CD14-positive monocyte (primary cell): Measurements from ENCODE around the gene EMC10. TPM values are rescaled to one million over a fixed set of nuclear protein-coding genes. Genes with fewer than 3 reads are reported as not detected.

ENCODE experiments used
- DNase-seq, 3 donors: peaks; one replicate each; pipeline ENCODE4 v3.0.0-alpha.2; 2011 to 2022
- H2AFZ ChIP-seq: 2 replicates; pipeline ENCODE4 v1.6.0; 2012; ENCODE audit warnings: mild to moderate bottlenecking, low read depth, low read length, inconsistent platforms; ENCODE audit not compliant: insufficient read depth, poor library complexity, severe bottlenecking
- H3K27ac ChIP-seq, 2 donors: 1 replicate in 1 of 2; 2 replicates in 1 of 2; pipeline ENCODE4 v1.5.1; 2012 to 2013; ENCODE audit warnings: low read length in 2 of 2, control low read depth in 1 of 2, inconsistent platforms in 1 of 2, low read depth in 1 of 2, mild to moderate bottlenecking in 1 of 2
- H3K27me3 ChIP-seq, 2 donors: one replicate each; pipeline versions ENCODE4 v1.6.0 to v1.6.1; 2011 to 2013; ENCODE audit warnings: low read length in 2 of 2; ENCODE audit not compliant: control insufficient read depth in 2 of 2, insufficient read depth in 2 of 2
- H3K36me3 ChIP-seq, 2 donors: replicated peaks in 1 of 2; 1 replicate in 1 of 2; 2 replicates in 1 of 2; pipeline versions ENCODE4 v1.5.1 to v1.6.1; 2012 to 2013; ENCODE audit warnings: low read length in 2 of 2, control low read depth in 1 of 2, inconsistent platforms in 1 of 2, mild to moderate bottlenecking in 1 of 2; ENCODE audit not compliant: insufficient read depth in 2 of 2, control insufficient read depth in 1 of 2
- H3K4me1 ChIP-seq, 2 donors: 1 replicate in 1 of 2; 2 replicates in 1 of 2; pipeline versions ENCODE4 v1.5.1 to v1.6.1; 2012 to 2013; ENCODE audit warnings: low read length in 2 of 2, control low read depth in 1 of 2, inconsistent platforms in 1 of 2, mild to moderate bottlenecking in 1 of 2, moderate library complexity in 1 of 2; ENCODE audit not compliant: insufficient read depth in 2 of 2, control insufficient read depth in 1 of 2
- H3K4me2 ChIP-seq: replicated peaks from 2 replicates; pipeline ENCODE3; 2012; ENCODE audit warnings: low read length, moderate library complexity, mild to moderate bottlenecking; ENCODE audit not compliant: poor library complexity, severe bottlenecking; ENCODE audit errors: extremely low read depth
- H3K4me3 ChIP-seq, 3 experiments: fragments of 200-600 bp in 1 of 3; sonication (generic) in 1 of 3; replicated peaks in 1 of 3; 1 replicate in 2 of 3; 2 replicates in 1 of 3; pipeline ENCODE4 v1.5.1; 2011 to 2013; ENCODE audit warnings: low read length in 3 of 3, mild to moderate bottlenecking in 3 of 3, control low read depth in 2 of 3, low read depth in 2 of 3, inconsistent platforms in 1 of 3, moderate library complexity in 1 of 3
- H3K79me2 ChIP-seq: 2 replicates; pipeline ENCODE4 v1.6.0; 2012; ENCODE audit warnings: mild to moderate bottlenecking, control low read depth, inconsistent platforms, low read length, moderate library complexity; ENCODE audit not compliant: insufficient read depth
- H3K9ac ChIP-seq: 2 replicates; pipeline ENCODE4 v1.6.0; 2017; ENCODE audit warnings: low read length, mild to moderate bottlenecking; ENCODE audit not compliant: insufficient read depth, poor library complexity, severe bottlenecking
- H3K9me3 ChIP-seq, 2 donors: replicated peaks in 1 of 2; 1 replicate in 1 of 2; 2 replicates in 1 of 2; pipeline versions ENCODE4 v1.5.1 to v1.6.1; 2012 to 2013; ENCODE audit warnings: low read length in 2 of 2, control low read depth in 1 of 2; ENCODE audit not compliant: control insufficient read depth in 1 of 2, insufficient read depth in 1 of 2
- H4K20me1 ChIP-seq: 2 replicates; pipeline ENCODE4 v1.6.0; 2012; ENCODE audit warnings: mild to moderate bottlenecking, low read length, control low read depth, moderate library complexity; ENCODE audit not compliant: insufficient read depth
- H3K27ac Mint-ChIP-seq, 7 donors: one replicate each; pipeline ENCODE4 v1.8.0; 2020; ENCODE audit warnings: mild to moderate bottlenecking in 7 of 7, mixed read lengths in 7 of 7, moderate library complexity in 6 of 7, inconsistent platforms in 2 of 7
- H3K27me3 Mint-ChIP-seq, 3 donors: one replicate each; pipeline ENCODE4 v1.8.0; 2021 to 2022; ENCODE audit warnings: low read depth in 3 of 3, mild to moderate bottlenecking in 3 of 3, mixed read lengths in 3 of 3, moderate library complexity in 3 of 3, inconsistent platforms in 1 of 3
- H3K36me3 Mint-ChIP-seq, 2 donors: one replicate each; pipeline ENCODE4 v1.8.0; 2020; ENCODE audit warnings: mixed read lengths in 2 of 2, inconsistent platforms in 1 of 2, mild to moderate bottlenecking in 1 of 2
- H3K4me1 Mint-ChIP-seq: one replicate; pipeline ENCODE4 v1.8.0; 2020; ENCODE audit warnings: mild to moderate bottlenecking, mixed read lengths
- H3K4me3 Mint-ChIP-seq, 2 donors: one replicate each; pipeline ENCODE4 v1.8.0; 2020; ENCODE audit warnings: mild to moderate bottlenecking in 2 of 2, mixed read lengths in 2 of 2, moderate library complexity in 1 of 2
- H3K9me3 Mint-ChIP-seq, 7 donors: one replicate each; pipeline ENCODE4 v1.8.0; 2020 to 2022; ENCODE audit warnings: mixed read lengths in 7 of 7, mild to moderate bottlenecking in 6 of 7, moderate library complexity in 6 of 7, inconsistent platforms in 2 of 7
- WGBS: methylation state at CpG from one replicate; pipeline ENCODE4 v1.1.5; 2013; ENCODE audit warnings: missing lambda C conversion rate; ENCODE audit not compliant: insufficient coverage; 5-methylcytosine and 5-hydroxymethylcytosine counted together
- intact Hi-C, 2 donors: fragments of 100-400 bp; cut with micrococcal nuclease; formaldehyde crosslinking; loops; one replicate each; pipeline versions ENCODE4 v1.15.0 to v1.15.1; 2023
- polyA plus RNA-seq, 3 donors: library from polyadenylated mRNA; depleted of rRNA in 1 of 3; unstranded in 2 of 3; stranded (reverse) in 1 of 3; fragments of 300-500 nt in 2 of 3; fragments of >200 nt in 1 of 3; fragmentation: Illumina TruSeq in 2 of 3; gene quantifications; 1 replicate in 2 of 3; 2 replicates in 1 of 3; pipeline ENCODE4 v1.2.3, GENCODE V29; 2012 to 2021
- TF ChIP-seq, protein P1 (sequence below): fragments of 200-600 bp; IDR thresholded peaks from one replicate; pipeline ENCODE4 v1.8.0; 2022; ENCODE audit warnings: antibody characterized with exemption, mild to moderate bottlenecking

The EMC10 gene
- polyA plus RNA-seq, 3 donors, result 8.5 to 50.4 (median 9.3) TPM

DNA sequence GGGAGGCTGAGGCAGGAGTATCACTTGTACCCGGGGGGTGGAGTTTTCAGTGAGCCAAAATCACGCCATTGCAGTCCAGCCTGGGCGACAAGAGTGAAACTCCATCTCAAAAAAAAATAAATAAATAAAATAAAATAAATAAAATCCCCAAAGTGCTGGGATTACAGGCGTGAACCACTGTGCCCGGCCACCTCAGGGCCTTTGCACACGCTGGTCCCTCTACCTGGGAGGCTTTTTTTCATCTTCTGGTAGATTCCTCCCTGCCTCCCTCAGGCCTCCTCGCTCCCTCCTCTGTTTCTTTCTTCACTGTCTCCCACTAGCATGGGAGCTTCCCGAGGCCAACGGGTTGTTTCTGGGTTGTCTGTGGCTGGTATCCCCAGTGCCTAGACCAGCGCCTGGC, 28.6 kb upstream of the EMC10 start:
- no peaks in the 10 kb centered on the region for H3K9me3 ChIP-seq
- peaks cover 0 to 2% of the 10 kb centered on the region in 2 donors for H3K27me3 ChIP-seq
- no peak overlapping the region for H3K4me2 ChIP-seq
- H3K4me1 ChIP-seq, result no peaks in the 10 kb centered on the region
- Mint-ChIP-seq H3K27ac (no peak overlapping the region), H3K36me3 (no peaks in the 10 kb centered on the region), H3K9me3 (peaks cover 0 to 7% (median 4%) of the 10 kb centered on the region in 7 donors), H3K4me3 (no peak overlapping the region), H3K4me1 (no peaks in the 10 kb centered on the region), H3K27me3 (peaks cover 4 to 12% (median 10%) of the 10 kb centered on the region in 3 donors)
- no peak overlapping the region for H3K9ac ChIP-seq
- DNase-seq, result no peak
- no peaks in the 10 kb centered on the region for H3K36me3 ChIP-seq
- intact Hi-C loops, result no loop called here
- H4K20me1 ChIP-seq, result no peaks in the 10 kb centered on the region
- H3K27ac ChIP-seq, result no peak overlapping the region
- TF ChIP-seq, protein P1, sequence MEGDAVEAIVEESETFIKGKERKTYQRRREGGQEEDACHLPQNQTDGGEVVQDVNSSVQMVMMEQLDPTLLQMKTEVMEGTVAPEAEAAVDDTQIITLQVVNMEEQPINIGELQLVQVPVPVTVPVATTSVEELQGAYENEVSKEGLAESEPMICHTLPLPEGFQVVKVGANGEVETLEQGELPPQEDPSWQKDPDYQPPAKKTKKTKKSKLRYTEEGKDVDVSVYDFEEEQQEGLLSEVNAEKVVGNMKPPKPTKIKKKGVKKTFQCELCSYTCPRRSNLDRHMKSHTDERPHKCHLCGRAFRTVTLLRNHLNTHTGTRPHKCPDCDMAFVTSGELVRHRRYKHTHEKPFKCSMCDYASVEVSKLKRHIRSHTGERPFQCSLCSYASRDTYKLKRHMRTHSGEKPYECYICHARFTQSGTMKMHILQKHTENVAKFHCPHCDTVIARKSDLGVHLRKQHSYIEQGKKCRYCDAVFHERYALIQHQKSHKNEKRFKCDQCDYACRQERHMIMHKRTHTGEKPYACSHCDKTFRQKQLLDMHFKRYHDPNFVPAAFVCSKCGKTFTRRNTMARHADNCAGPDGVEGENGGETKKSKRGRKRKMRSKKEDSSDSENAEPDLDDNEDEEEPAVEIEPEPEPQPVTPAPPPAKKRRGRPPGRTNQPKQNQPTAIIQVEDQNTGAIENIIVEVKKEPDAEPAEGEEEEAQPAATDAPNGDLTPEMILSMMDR, result no peak
- 94% methylated on average over 5 of the region's 10 CpGs for WGBS
- H2AFZ ChIP-seq, result no peak overlapping the region
- no peak overlapping the region for H3K4me3 ChIP-seq
- H3K79me2 ChIP-seq, result no peaks in the 10 kb centered on the region

DNA sequence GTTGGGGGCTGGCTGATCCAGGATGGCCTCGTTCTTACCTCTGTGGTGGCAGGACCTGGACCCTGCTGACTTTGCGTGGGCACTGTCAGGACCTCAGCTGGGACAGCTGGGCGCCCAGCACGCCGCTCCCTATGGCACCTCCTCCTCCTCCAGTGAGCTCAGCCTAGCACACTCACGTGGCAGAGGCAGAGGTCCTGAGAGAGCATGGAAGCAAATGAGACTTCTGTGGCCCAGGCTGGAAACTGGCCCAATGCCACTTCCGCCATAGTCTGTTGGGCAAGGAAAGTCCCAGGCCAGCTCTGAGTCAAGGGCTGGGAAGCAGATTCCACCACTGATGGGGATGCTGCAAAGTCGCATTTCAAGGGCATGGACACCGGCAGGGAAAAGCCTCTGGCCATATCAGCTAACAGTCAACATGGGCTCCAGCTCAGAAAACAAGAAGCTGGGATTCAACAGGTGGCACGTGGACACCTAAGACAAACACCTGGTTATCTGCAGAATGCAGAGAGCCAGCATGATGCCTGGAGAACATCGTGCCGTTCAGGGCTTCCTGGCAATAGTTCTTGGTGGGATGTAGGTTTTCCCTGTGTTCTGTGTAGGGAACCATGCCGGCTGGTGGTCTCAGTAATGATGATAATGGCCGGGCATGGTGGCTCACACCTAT, 26.9 kb upstream of the EMC10 start:
- Histone ChIP-seq H4K20me1 (no peaks in the 10 kb centered on the region), H3K9me3 (no peaks in the 10 kb centered on the region), H3K4me3 (no peak overlapping the region), H3K36me3 (no peaks in the 10 kb centered on the region), H3K79me2 (no peaks in the 10 kb centered on the region), H3K4me1 (no peaks in the 10 kb centered on the region), H3K9ac (no peak overlapping the region), H3K27ac (no peak overlapping the region), H3K4me2 (no peak overlapping the region), H3K27me3 (peaks cover 0 to 2% of the 10 kb centered on the region in 2 donors), H2AFZ (no peak overlapping the region)
- H3K27ac Mint-ChIP-seq, result no peak overlapping the region
- intact Hi-C loops, result no loop called here
- no peak overlapping the region for H3K4me3 Mint-ChIP-seq
- no peaks in the 10 kb centered on the region for H3K4me1 Mint-ChIP-seq
- H3K27me3 Mint-ChIP-seq, result peaks cover 4 to 12% (median 10%) of the 10 kb centered on the region in 3 donors
- H3K36me3 Mint-ChIP-seq, result no peaks in the 10 kb centered on the region
- TF ChIP-seq, protein P1, result no peak
- peaks cover 0 to 7% (median 4%) of the 10 kb centered on the region in 7 donors for H3K9me3 Mint-ChIP-seq
- DNase-seq, result no peak
- 82% methylated on average over 9 of the region's 14 CpGs for WGBS
